Stimulated activated CD8-positive, alpha-beta memory T cell treated with anti-CD3 and anti-CD28 coated beads, Interleukin-7, amount 100 ng/mL, for 1 hour (primary cell): ENCODE measurements around the gene MYO5A.
"Not testable (repeated sequence)": the region's sequence is repeated elsewhere in the genome, so short reads cannot be mapped to it uniquely, and the experiment has no call there.

Experiments
- DNase-seq, 2 donors: peaks; one replicate each; pipeline ENCODE4 v3.0.0-alpha.2; 2020; ENCODE audit warnings: low read depth in 2 of 2

The MYO5A gene

GRCh38 chr15:52463638-52464037 lies 65.0 kb downstream of the MYO5A start:
- no peak for DNase-seq

GRCh38 chr15:52462806-52463360 lies 65.8 kb downstream of the MYO5A start:
- no peak for DNase-seq

GRCh38 chr15:52459701-52460100 lies 69.0 kb downstream of the MYO5A start:
- DNase-seq = not testable (repeated sequence)

GRCh38 chr15:52459265-52459664 lies 69.4 kb downstream of the MYO5A start:
- not testable (repeated sequence) for DNase-seq

GRCh38 chr15:52448011-52448890 lies 80.4 kb downstream of the MYO5A start:
- DNase-seq = no peak

- no peak for DNase-seq
Observed at GRCh38 chr15:52445954-52446353, 82.7 kb downstream of the MYO5A start.

GRCh38 chr15:52445553-52445952 lies 83.1 kb downstream of the MYO5A start:
- DNase-seq = no peak

GRCh38 chr15:52443205-52443604 lies 85.5 kb downstream of the MYO5A start:
- DNase-seq = not testable (repeated sequence)

GRCh38 chr15:52441841-52442240 lies 86.8 kb downstream of the MYO5A start:
- no peak for DNase-seq

- DNase-seq = no peak
Observed at GRCh38 chr15:52440946-52441345, 87.7 kb downstream of the MYO5A start.

GRCh38 chr15:52440414-52440813 lies 88.3 kb downstream of the MYO5A start:
- DNase-seq = no peak

- DNase-seq = no peak
Observed at GRCh38 chr15:52439470-52439869, 89.2 kb downstream of the MYO5A start.

- not testable (repeated sequence) for DNase-seq
Observed at GRCh38 chr15:52439042-52439441, 89.6 kb downstream of the MYO5A start.

- no peak for DNase-seq
Observed at GRCh38 chr15:52438047-52438446, 90.6 kb downstream of the MYO5A start.

- no peak for DNase-seq
Observed at GRCh38 chr15:52437646-52438045, 91.0 kb downstream of the MYO5A start.

- no peak for DNase-seq
Observed at GRCh38 chr15:52436981-52437380, 91.7 kb downstream of the MYO5A start.

GRCh38 chr15:52434885-52435284 lies 93.8 kb downstream of the MYO5A start:
- no peak for DNase-seq

- no peak for DNase-seq
Observed at GRCh38 chr15:52428297-52428696, 100.4 kb downstream of the MYO5A start.

- no peak for DNase-seq
Observed at GRCh38 chr15:52427804-52428203, 100.9 kb downstream of the MYO5A start.

- DNase-seq = no peak
Observed at GRCh38 chr15:52424856-52425431, 103.7 kb downstream of the MYO5A start.

- DNase-seq = no peak
Observed at GRCh38 chr15:52423852-52424251, 104.8 kb downstream of the MYO5A start.

GRCh38 chr15:52422001-52422400 lies 106.7 kb downstream of the MYO5A start:
- no peak for DNase-seq

GRCh38 chr15:52421029-52421428 lies 107.7 kb downstream of the MYO5A start:
- no peak for DNase-seq
